NCI-H2029 (cell line): ENCODE measurements around the gene ATRN.
"Not testable (repeated sequence)": the region's sequence is repeated elsewhere in the genome, so short reads cannot be mapped to it uniquely, and the experiment has no call there.

Source experiments
- DNase-seq: peaks from one replicate; lab custom pipeline; 2025; lab: John Stamatoyannopoulos, UW

The ATRN gene

GRCh38 chr20:3563548-3564177, 92.8 kb downstream of the ATRN start:
- DNase-seq, result peak; percentile 63

- no peak for DNase-seq
These were observed 95.0 kb downstream of the ATRN start for GRCh38 chr20:3565851-3566250.

GRCh38 chr20:3572151-3572550, 101.3 kb downstream of the ATRN start:
- no peak for DNase-seq

- no peak for DNase-seq
These were observed 105.5 kb downstream of the ATRN start for GRCh38 chr20:3576363-3576762.

GRCh38 chr20:3577366-3577765, 106.5 kb downstream of the ATRN start:
- no peak for DNase-seq

- DNase-seq, result no peak
These were observed 109.6 kb downstream of the ATRN start for GRCh38 chr20:3580412-3580811.

GRCh38 chr20:3583765-3584164, 112.9 kb downstream of the ATRN start:
- no peak for DNase-seq

- no peak for DNase-seq
These were observed 115.3 kb downstream of the ATRN start for GRCh38 chr20:3586093-3586492.

- DNase-seq, result peak; percentile 23
These were observed 119.3 kb downstream of the ATRN start for GRCh38 chr20:3590164-3590563.

GRCh38 chr20:3592931-3593330, 122.1 kb downstream of the ATRN start:
- no peak for DNase-seq

- DNase-seq, result peak; percentile 81
These were observed 124.7 kb downstream of the ATRN start for GRCh38 chr20:3595541-3595940.

- DNase-seq, result no peak
These were observed 132.3 kb downstream of the ATRN start for GRCh38 chr20:3603108-3603507.

GRCh38 chr20:3605386-3605886, 134.6 kb downstream of the ATRN start:
- DNase-seq, result not testable (repeated sequence)

GRCh38 chr20:3606021-3606420, 135.2 kb downstream of the ATRN start:
- no peak for DNase-seq

- DNase-seq, result no peak
These were observed 141.1 kb downstream of the ATRN start for GRCh38 chr20:3611901-3612300.

GRCh38 chr20:3612795-3613572, 142.2 kb downstream of the ATRN start:
- DNase-seq, result no peak

- no peak for DNase-seq
These were observed 143.1 kb downstream of the ATRN start for GRCh38 chr20:3613821-3614440.

- no peak for DNase-seq
These were observed 143.6 kb downstream of the ATRN start for GRCh38 chr20:3614466-3614865.

- not testable (repeated sequence) for DNase-seq
These were observed 144.5 kb downstream of the ATRN start for GRCh38 chr20:3615171-3615840.

GRCh38 chr20:3616250-3616649, 145.4 kb downstream of the ATRN start:
- peak; percentile 23 for DNase-seq

GRCh38 chr20:3621111-3621510, 150.3 kb downstream of the ATRN start:
- no peak for DNase-seq

GRCh38 chr20:3622406-3622805, 151.6 kb downstream of the ATRN start:
- DNase-seq, result no peak
